ENCODE results near the gene ATXN2.
A peak's percentile ranks its signal among the peaks of the same experiment; 100 is the strongest.

- no peak for TF ChIP-seq CTCF (IDR thresholded peaks at IDR 0.05)
- peak in 1 of 2 donors; percentile 27 for TF ChIP-seq POLR2A (IDR thresholded peaks at IDR 0.05)
Observed at GRCh38 chr12:111434680-111435338, 164.3 kb downstream of the ATXN2 start.

All from thyroid gland (tissue), 4 donors.